ENCODE results near the gene GSTA4. TPM values are rescaled to one million over a fixed set of nuclear protein-coding genes. Genes with fewer than 3 reads are reported as not detected.

GSTA4 gene
- total and polyA plus RNA-seq, 2 of the 13 experiments (the other 11 are each of a cell fraction or from before 2014, with no cell fraction given) = 34.1 to 53.6 TPM

GRCh38 chr6:53033764-53034163, 38.7 kb upstream of the GSTA4 start:
- no peaks in the 10 kb centered on the region for H3K9me3 ChIP-seq (ENCODE audit: low read length)
- in situ Hi-C loops (cut with HindIII; ENCODE audit: extremely low pct_ligation_motif_present, low pct_unique_long_range_greater_than_20kb) = no loop called here
- no peaks in the 10 kb centered on the region for H3K79me2 ChIP-seq (ENCODE audit: insufficient read depth, low read length)
- no peaks in the 10 kb centered on the region for H3K4me1 ChIP-seq (ENCODE audit: insufficient read depth, low read length)
- H3K27ac ChIP-seq (ENCODE audit: extremely low read length, insufficient read depth, low read length) = no peak overlapping the region
- TF ChIP-seq ZNF597 (CRISPR knock-in tag; IDR thresholded peaks at IDR 0.05) (no peak), ZNF850 (CRISPR knock-in tag; conservative IDR thresholded peaks at IDR 0.05) (no peak), ZBTB3 (CRISPR knock-in tag; IDR thresholded peaks at IDR 0.05; ENCODE audit: borderline replicate concordance, low read depth) (no peak), ZBTB43 (CRISPR knock-in tag; conservative IDR thresholded peaks at IDR 0.05) (no peak), SP2 (CRISPR knock-in tag; IDR thresholded peaks at IDR 0.05) (no peak), MAFG (CRISPR knock-in tag; IDR thresholded peaks at IDR 0.05) (no peak), ZNF547 (CRISPR knock-in tag; IDR thresholded peaks at IDR 0.05) (no peak), ZNF382 (CRISPR knock-in tag; IDR thresholded peaks at IDR 0.05; ENCODE audit: borderline replicate concordance) (no peak), ZNF839 (CRISPR knock-in tag; IDR thresholded peaks at IDR 0.05; ENCODE audit: borderline replicate concordance) (no peak)
- BruUV-seq (replicated peaks) = no TSS peak
- H3K36me3 ChIP-seq (replicated peaks in 1 of 2; ENCODE audit: control insufficient read depth in 1 of 2, insufficient read depth in 2 of 2, low read length in 2 of 2) = peaks cover 26 to 67% of the 10 kb centered on the region in 2 experiments
- no peak overlapping the region for H2AFZ ChIP-seq (ENCODE audit: low read length)
- no peak overlapping the region for H3K9ac ChIP-seq (ENCODE audit: insufficient read depth, low read depth, low read length)
- H4K20me1 ChIP-seq (ENCODE audit: insufficient read depth, low read length) = no peaks in the 10 kb centered on the region
- no peaks in the 10 kb centered on the region for H3K27me3 ChIP-seq (ENCODE audit: control insufficient read depth in 1 of 2, insufficient read depth in 2 of 2, low read length in 2 of 2)
- FAIRE-seq = no peak
- intact Hi-C loops (cut with micrococcal nuclease; ENCODE audit: unreplicated experiment) = no loop called here
- 94% methylated on average over 4 of the region's 4 CpGs for WGBS (ENCODE audit: low lambda C conversion rate)
- H3K4me2 ChIP-seq (ENCODE audit: low read depth, low read length) = no peak overlapping the region
- no peak for DNase-seq (ENCODE audit: low spot score)
- H3K4me3 ChIP-seq (replicated peaks in 1 of 3; ENCODE audit: insufficient read depth in 1 of 3, low read depth in 2 of 3, low read length in 3 of 3) = no peak overlapping the region
- no peak for ATAC-seq
- POLR2A ChIA-PET = no interaction called here
- CTCF ChIA-PET (ENCODE audit: low intra/inter-chr PET ratio, low total read pairs) = no interaction called here
